OCI-LY1 (cell line): ENCODE measurements around the gene TAS1R1.

ENCODE experiments used
- H2AFZ ChIP-seq: fragments of 200-600 bp; sonication (generic), shearing (Covaris generic); 2 replicates; pipeline ENCODE4 v1.6.0; 2014; ENCODE audit warnings: antibody characterized with exemption, mild to moderate bottlenecking, low read length
- H3F3A ChIP-seq: fragments of 200-600 bp; sonication (generic), shearing (Covaris generic); 2 replicates; pipeline ENCODE4 v1.6.0; 2014; ENCODE audit warnings: mild to moderate bottlenecking, antibody characterized with exemption, low read length, moderate library complexity; ENCODE audit not compliant: insufficient read depth
- H3K27ac ChIP-seq: fragments of 200-600 bp; sonication (generic); 2 replicates; pipeline ENCODE4 v1.5.1; 2014; ENCODE audit warnings: low read length, mixed run types, mild to moderate bottlenecking, low read depth; ENCODE audit not compliant: poor library complexity, severe bottlenecking
- H3K27me3 ChIP-seq: fragments of 200-600 bp; sonication (generic); 2 replicates; pipeline ENCODE4 v1.6.0; 2014; ENCODE audit warnings: antibody characterized with exemption, mild to moderate bottlenecking, low read length, moderate library complexity; ENCODE audit not compliant: insufficient read depth
- H3K36me3 ChIP-seq: fragments of 200-600 bp; sonication (generic); 2 replicates; pipeline ENCODE4 v1.6.1; 2014; ENCODE audit warnings: mild to moderate bottlenecking, antibody characterized with exemption, low read length, moderate library complexity, mixed read lengths; ENCODE audit not compliant: insufficient read depth
- H3K4me1 ChIP-seq: fragments of 200-600 bp; sonication (generic); 2 replicates; pipeline ENCODE4 v1.5.1; 2014; ENCODE audit warnings: mild to moderate bottlenecking, low read length, moderate library complexity; ENCODE audit not compliant: insufficient read depth, severe bottlenecking
- H3K4me2 ChIP-seq: fragments of 200-600 bp; sonication (generic), shearing (Covaris generic); 2 replicates; pipeline ENCODE4 v1.6.1; 2014; ENCODE audit warnings: low read length
- H3K4me3 ChIP-seq: fragments of 200-600 bp; sonication (generic); 2 replicates; pipeline ENCODE4 v1.5.1; 2014; ENCODE audit warnings: low read length, low read depth, mild to moderate bottlenecking, mixed read lengths; ENCODE audit not compliant: poor library complexity, severe bottlenecking
- H3K79me2 ChIP-seq: fragments of 200-600 bp; shearing (Covaris generic); 2 replicates; pipeline ENCODE4 v1.6.1; 2016; ENCODE audit warnings: mixed run types, low read length, mixed read lengths; ENCODE audit not compliant: insufficient read depth
- H3K9ac ChIP-seq: fragments of 200-600 bp; sonication (generic), shearing (Covaris generic); 2 replicates; pipeline ENCODE4 v1.6.1; 2014; ENCODE audit warnings: mild to moderate bottlenecking, low read length, mixed read lengths
- H3K9me2 ChIP-seq: fragments of 200-600 bp; sonication (generic), shearing (Covaris generic); 2 replicates; pipeline ENCODE4 v1.6.1; 2014; ENCODE audit warnings: low read depth, mild to moderate bottlenecking, low read length, mixed read lengths
- H3K9me3 ChIP-seq: fragments of 200-600 bp; shearing (Covaris generic); 2 replicates; pipeline ENCODE4 v1.6.1; 2014; ENCODE audit warnings: low read length, mixed read lengths
- H4K20me1 ChIP-seq: fragments of 200-600 bp; sonication (generic), shearing (Covaris generic); 2 replicates; pipeline ENCODE4 v1.6.0; 2016; ENCODE audit warnings: mild to moderate bottlenecking, low read length; ENCODE audit not compliant: insufficient read depth
- CTCF ChIP-seq: fragments of 200-600 bp; sonication (generic), shearing (Covaris generic); IDR thresholded peaks from 2 replicates; pipeline ENCODE4 v1.5.1; 2017; ENCODE audit warnings: mild to moderate bottlenecking, antibody characterized with exemption, low read length, moderate library complexity, mixed read lengths
- EZH2 ChIP-seq: fragments of 200-600 bp; sonication (generic), shearing (Covaris generic); IDR thresholded peaks from 2 replicates; pipeline ENCODE4 v1.8.0; 2017; ENCODE audit warnings: borderline replicate concordance, mixed run types, mild to moderate bottlenecking, antibody characterized with exemption, low read length, moderate library complexity, mixed read lengths

The TAS1R1 gene

DNA sequence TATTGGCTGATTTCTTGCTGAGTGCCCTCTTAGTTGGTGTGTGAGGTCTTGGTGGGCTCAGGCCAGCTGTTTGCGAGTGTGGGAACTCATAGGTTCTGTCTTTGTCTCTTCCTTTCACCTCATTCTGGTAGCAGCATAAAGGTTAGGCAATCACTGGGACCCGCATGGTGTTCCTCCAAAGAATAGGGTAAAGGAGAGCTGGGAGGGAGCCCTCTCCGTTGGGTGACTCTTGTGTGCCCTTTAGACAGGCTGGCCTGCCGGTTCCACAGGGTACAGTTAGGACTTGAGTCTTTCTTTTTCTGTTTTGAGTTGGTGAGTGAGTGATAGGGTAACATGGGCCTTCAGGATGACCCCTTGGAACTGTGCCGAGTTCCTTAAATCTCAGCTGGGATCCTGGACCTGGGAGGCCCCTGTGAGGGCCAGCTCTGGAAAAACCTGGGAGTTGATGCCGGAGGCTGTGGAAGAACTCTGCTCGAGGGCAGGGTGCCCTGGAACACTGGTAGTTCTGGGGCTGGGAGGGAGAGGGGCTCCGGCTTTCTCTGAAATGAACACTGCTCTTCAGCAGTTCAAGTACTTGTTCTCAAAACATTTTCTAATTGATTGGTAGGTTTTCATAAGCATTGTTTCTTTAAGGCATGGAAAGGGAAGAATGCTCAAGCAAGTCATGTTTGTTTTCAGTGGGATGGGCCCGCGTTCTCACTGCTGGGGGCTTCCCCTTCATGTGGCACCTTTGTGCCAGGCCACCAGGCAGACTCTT is 67.5 kb downstream of the TAS1R1 start:
- H3K4me2 ChIP-seq: no peak overlapping the region
- H3K79me2 ChIP-seq: no peaks in the 10 kb centered on the region
- no peak overlapping the region for H3K9ac ChIP-seq
- H2AFZ ChIP-seq: no peak overlapping the region
- H3K9me2 ChIP-seq: no peaks in the 10 kb centered on the region
- TF ChIP-seq CTCF (no peak), EZH2 (no peak)
- H3K9me3 ChIP-seq: no peaks in the 10 kb centered on the region
- no peaks in the 10 kb centered on the region for H3K27me3 ChIP-seq
- peaks cover 80% of the 10 kb centered on the region for H3K36me3 ChIP-seq
- peaks cover 27% of the 10 kb centered on the region for H3K4me1 ChIP-seq
- no peak overlapping the region for H3K27ac ChIP-seq
- no peaks in the 10 kb centered on the region for H3F3A ChIP-seq
- no peak overlapping the region for H3K4me3 ChIP-seq
- H4K20me1 ChIP-seq: no peaks in the 10 kb centered on the region

- Histone ChIP-seq H3K36me3 (peaks cover 80% of the 10 kb centered on the region), H3K27ac (peak overlapping the region; percentile 32), H3K9me2 (no peaks in the 10 kb centered on the region), H3K9ac (no peak overlapping the region), H3K79me2 (no peaks in the 10 kb centered on the region), H4K20me1 (no peaks in the 10 kb centered on the region), H2AFZ (no peak overlapping the region), H3K4me1 (peaks cover 27% of the 10 kb centered on the region), H3K27me3 (no peaks in the 10 kb centered on the region), H3K9me3 (no peaks in the 10 kb centered on the region), H3K4me3 (no peak overlapping the region), H3F3A (no peaks in the 10 kb centered on the region), H3K4me2 (no peak overlapping the region)
- TF ChIP-seq CTCF (no peak), EZH2 (no peak)
These were observed 68.3 kb downstream of the TAS1R1 start for GRCh38 chr1:6623269-6623965.

GRCh38 chr1:6624710-6625583 is 69.8 kb downstream of the TAS1R1 start, which contains the start of gene THAP3:
THAP3 (plus strand) TSS chr1:6624868; CDS start chr1:6625219, 351 bp downstream.
- Histone ChIP-seq H3K9me2 (no peaks in the 10 kb centered on the region), H3F3A (no peaks in the 10 kb centered on the region), H3K36me3 (peaks cover 75% of the 10 kb centered on the region), H3K4me1 (peaks cover 27% of the 10 kb centered on the region), H2AFZ (no peak within 1 kb of the TSS), H3K4me2 (peak within 1 kb of the TSS; percentile 97), H3K4me3 (peak within 1 kb of the TSS; percentile 85), H4K20me1 (no peaks in the 10 kb centered on the region), H3K79me2 (no peaks in the 10 kb centered on the region), H3K9ac (peak within 1 kb of the TSS; percentile 85), H3K27ac (peak within 1 kb of the TSS; percentile 51), H3K9me3 (no peaks in the 10 kb centered on the region), H3K27me3 (no peaks in the 10 kb centered on the region)
- TF ChIP-seq EZH2: no peak
- TF ChIP-seq CTCF: peak; percentile 39; the same call in 1 of the 2 replicates
